Mesenteric fat pad (tissue), 1 donor: ENCODE data around the gene MAP4K4. TPM values are rescaled to one million over a fixed set of nuclear protein-coding genes. Genes with fewer than 3 reads are reported as not detected.

Experiments
- DNase-seq: peaks from one replicate; pipeline ENCODE4 v3.0.0-alpha.2; 2020; ENCODE audit warnings: low spot score
- total RNA-seq: library from RNA; stranded (reverse); fragmentation: NEBNext Ultra II Directional; extraction: Animal tissue kit (Norgen Biotek cat#: 25700); gene quantifications from one replicate; pipeline ENCODE4 v1.2.1, GENCODE V29; 2021
- donor health status: DM: yes; HTN: yes; CAD: no.

Gene MAP4K4
- total RNA-seq, 1 donor from 2014 or later = 117 TPM

GRCh38 chr2:101692041-101692440, 5.5 kb upstream of the MAP4K4 start:
- DNase-seq = no peak

GRCh38 chr2:101692766-101693165, 4.7 kb upstream of the MAP4K4 start:
- no peak for DNase-seq

DNA sequence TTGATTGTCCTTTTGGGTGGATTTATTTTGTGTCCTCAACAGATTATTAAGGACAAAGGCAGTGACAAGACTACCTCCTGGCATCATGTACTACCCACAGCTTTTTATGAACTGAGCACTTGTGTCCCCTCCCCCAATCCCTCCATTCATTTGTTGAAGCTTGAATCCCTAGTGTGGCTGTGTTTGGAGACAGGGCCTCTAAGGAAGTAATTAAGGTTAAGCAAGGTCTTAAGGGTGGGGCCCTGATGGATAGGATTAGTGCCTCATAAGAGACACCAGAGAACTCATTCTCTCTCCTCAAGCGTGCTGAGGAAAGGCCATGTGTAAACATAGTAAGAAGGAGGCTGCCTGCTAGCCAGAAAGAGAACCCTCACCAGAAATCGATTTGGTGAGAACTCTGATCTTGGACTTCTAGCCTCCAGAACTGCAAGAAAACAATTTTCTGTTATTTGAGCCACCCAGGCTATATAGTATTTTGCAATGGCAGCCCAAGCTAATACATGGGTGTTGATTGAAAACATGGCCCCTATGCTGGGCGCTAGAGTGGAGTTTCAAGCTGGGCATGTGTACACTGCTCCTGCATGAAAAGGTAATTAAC, 3.4 kb upstream of the MAP4K4 start:
- no peak for DNase-seq

DNA sequence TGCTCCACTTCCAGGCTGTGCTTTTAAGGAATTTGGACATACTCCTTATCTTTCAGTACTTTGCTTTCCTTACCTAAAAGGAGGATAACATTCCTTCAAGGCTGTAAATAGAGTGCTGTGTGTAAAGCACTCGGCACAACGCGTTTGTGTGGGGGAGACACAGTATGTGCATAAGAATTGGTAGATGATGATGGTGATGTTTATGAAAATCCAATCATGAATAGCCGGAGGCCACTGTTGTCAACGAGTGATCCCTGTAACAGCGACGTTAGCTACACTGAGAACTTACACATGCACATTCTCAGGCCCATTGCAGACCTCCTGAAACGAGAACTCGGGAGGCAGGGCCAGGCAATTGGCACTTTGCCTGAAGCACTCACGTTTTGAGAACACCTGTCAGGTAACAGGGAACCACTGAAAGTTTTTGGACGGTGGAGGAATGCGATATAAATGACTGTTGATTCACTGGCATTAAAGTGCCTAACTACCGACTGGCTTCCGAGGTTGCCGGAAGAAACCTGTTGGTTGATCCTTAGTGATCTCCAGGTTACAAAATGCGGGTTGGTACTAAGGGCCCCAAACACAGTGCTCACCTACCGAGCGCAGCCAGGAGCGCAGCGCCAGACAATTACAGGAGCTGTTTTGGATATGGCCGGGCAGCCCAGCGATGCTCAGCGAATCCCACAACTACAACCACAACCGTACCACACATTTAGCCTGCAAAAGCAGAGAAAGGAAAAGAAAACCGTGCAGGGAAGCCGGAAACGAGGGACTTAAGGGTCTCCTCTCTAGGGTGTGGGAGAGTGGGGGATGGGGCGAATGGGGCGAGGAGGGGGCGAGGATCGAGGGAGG, 1.0 kb upstream of the MAP4K4 start:
- DNase-seq = no peak

- no peak for DNase-seq
Observed at GRCh38 chr2:101698014-101698843, 722 bp downstream of the MAP4K4 start.

DNA sequence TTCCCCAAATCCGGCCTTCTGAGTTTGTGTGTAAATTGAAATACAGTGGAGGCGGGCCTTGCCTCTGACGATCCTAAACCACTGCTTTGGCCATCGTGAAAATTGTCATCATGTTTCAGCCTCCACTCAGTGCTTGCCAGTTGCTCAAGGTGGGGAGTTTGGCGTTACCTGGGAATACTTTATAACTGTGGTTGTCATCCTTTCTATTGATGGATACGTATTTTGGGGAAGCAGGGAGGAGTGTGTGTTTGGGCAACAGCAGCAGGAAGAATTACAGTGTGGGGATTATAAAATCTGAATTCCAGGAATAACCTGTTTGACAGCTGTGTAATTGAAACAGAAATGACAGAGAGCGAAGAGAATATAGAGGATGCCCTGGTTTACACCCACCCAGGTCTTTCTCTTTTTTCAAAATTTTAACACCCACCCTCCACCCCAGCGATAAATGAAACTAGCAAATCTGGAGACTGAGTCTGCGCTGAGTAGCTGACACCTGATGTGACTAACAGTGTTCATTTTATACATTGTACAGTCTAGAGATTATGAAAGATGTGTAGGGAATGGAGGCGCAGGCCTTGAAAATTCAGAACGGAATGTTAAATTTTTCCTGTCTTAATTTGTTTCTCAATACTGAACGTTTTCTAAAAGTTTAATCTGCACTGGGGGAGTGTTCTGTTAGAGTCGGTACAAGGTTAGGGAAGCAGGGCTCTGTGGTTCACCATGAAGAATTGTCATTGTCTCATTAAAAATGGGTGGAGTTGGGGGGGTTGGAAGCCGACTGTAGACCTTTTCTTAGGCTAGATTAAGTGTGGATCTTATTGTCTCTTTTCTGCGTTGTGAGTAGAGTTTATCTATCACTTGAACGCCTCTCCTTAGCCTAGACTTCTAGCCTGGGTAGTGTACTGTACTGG, 1.6 kb downstream of the MAP4K4 start:
- DNase-seq = no peak

DNA sequence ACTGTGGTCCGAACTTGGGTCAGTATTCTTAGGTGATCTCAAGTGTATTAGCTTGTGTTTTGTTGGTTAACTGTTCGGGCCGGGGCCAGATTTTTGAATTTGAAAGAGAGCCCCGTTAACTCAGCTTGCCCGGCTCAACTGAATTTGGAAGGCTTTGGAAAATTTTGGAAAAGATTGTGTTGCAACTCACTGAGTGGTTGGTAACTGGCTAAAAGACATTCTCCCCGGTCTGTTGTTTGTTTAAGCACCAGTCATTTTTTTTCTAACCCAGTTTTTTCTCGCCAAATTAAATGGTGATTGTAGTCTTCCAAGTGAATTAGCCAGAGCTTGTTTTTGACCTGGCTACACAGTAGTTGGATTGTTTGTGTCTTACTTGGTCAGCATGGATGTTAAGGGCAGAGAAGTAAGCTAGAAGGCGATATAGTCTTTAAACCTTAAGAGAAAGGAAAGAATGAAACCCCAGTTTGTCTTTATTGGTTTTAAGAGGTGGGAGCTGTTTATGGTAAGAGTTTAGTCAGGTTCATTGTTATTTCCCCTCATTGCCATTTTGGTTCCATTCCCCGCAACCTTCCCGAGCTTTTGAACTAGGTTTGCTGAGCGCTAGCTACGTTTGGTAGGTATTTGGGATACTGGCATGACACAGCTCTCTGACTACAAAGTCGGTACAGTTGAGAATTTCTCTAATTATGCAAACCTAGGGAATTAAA, 2.4 kb downstream of the MAP4K4 start:
- no peak for DNase-seq

GRCh38 chr2:101704046-101704466, 6.5 kb downstream of the MAP4K4 start:
- DNase-seq = no peak

DNA sequence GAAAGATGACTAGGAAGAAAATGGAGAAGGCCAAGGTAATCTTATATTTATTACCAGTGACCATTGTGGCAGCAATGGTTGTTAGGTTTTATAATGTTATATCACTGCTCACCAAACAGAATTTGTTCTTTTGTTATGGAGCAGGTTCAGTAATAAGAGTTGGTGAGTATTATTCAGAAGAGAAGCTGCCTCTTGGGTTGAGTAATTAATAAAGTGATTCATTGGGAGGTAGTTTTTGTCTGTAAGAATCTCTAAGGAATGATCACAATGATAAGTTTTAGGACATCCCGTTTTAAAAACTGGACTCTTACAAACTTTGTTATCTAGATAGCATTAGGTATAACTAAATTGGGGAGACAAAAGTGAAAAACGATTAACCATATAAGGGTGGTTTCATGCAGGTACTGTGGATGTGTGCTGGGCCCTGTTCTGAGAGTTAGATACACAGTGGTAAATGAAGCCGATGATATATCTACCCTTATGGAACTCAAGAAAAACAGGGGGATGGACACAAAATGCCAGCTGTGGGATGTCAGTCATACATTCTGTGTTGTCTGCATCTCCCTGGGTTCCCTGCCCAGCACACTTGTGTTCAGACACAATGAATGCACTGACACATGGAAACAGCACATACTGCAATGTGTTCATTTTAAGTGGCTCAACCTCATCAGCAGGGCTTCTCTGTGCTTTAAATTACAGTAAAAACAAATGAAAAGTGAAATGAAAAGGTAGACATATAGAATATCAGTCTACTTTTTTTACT, 7.5 kb downstream of the MAP4K4 start:
- no peak for DNase-seq

GRCh38 chr2:101706121-101706818, 8.8 kb downstream of the MAP4K4 start:
- no peak for DNase-seq

DNA sequence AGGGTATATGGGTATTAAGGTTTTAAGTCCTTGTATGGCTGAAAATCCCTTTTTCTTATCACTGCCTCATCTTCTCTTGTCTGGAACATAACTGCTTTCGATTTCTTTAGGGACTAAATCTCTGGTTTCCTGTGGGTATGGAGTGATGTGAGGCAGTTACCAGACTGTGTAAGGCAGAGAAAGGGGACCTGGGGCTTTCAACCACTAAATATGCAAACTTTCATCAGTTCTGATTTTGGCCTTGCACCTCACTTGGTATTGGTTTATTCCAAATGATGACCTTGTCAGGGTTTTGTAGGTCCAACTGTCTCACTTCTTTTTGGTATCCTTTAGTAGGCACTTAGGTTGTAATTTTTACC, 9.3 kb downstream of the MAP4K4 start:
- no peak for DNase-seq

DNA sequence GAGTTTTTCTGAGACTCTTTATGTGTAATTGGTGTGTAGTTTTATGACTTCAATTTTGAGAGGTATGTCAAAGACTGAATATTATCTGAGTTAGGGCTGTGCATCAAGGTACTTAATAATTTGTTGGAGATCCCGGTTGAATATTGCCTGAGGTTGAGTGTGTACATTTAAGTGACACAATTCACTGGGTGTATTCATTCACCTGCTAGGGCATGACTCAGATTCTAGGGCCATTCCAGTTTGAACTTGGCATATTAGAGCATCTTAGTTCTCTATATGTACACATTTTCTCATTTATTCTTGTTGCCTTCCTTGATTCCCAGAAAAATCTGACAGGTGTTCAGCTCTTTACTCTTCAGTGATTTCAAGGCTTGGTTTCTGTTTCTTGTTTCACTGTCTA, 12.5 kb downstream of the MAP4K4 start:
- DNase-seq = no peak

DNA sequence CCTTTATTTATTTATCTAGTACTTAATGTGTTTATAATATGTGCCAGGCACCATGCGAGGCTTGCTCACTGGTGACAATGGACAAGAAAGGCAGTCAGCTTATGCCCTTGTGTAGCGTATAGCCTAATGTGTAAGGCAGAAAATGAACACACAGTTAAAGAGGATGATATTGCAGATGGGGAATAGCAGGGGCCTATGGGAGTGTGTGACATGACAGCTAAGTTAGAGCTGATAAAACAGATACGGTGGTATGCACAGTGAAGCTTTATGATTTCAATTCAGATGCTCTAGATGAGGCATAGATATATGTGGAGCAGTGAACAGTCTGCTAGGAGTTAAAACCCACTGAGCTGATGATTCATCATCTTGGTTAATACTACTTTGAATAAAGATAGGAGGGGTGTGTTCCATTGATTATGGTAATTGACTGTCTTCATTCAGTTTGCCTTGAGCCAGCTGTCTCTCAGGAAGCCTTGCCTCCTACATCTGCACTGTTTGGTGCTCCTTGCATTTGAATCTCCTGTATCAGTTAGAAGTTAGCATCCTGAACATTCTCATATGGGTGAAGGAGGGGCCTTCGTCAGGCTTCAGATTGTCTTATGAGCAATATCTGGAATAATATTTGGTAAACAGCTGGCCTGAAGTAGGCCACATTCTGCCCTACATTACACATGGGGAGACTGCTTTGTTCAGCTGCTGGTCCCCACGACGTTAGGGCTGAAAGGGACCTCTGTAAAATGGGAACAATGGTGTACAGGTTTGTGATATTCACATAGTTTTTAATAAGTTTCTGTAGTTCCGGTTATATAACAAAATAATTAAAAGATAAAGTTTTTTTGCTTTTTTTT, 13.2 kb downstream of the MAP4K4 start:
- no peak for DNase-seq

- DNase-seq = no peak
Observed at GRCh38 chr2:101714118-101714517, 16.6 kb downstream of the MAP4K4 start.

GRCh38 chr2:101717071-101717845, 19.8 kb downstream of the MAP4K4 start:
- DNase-seq = no peak

GRCh38 chr2:101718479-101718878, 21.0 kb downstream of the MAP4K4 start:
- DNase-seq = no peak

DNA sequence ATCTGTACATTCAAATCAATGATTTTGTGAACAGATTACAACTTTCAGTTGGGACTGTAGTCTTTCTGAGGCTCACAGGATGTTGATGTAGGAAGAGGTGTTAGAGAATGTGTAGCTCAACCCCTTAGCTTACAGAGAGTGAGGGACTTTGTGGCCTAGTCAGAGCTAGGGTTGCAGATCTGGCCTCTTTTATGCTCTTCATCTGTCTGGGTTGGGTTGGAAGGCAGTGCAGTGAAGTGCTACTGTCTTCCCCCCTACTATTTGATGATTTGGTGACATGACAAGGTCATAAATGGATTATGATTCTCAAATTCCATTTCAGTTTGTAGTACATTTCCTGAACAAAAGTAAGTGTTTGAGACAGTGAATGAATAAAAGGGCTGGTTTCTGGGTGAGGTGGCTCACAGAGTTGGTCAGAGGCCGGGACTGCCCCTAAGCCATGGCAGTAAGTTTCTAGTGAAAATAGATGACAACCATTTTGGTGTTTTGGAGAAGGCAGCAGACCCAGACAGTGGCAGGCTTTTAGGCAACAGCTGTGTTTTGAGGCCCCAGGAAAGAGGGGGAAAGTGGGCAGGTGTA, 21.6 kb downstream of the MAP4K4 start:
- DNase-seq = no peak
